Uterus (tissue), 4 donors: Measurements from ENCODE around the gene CDC25A. TPM values are rescaled to one million over a fixed set of nuclear protein-coding genes. Genes with fewer than 3 reads are reported as not detected.

Experiments
- DNase-seq, 2 donors: peaks; one replicate each; pipeline ENCODE4 v3.0.0-alpha.2; 2019 to 2020
- H3K27ac ChIP-seq, 2 donors: fragments of 200-600 bp; sonication (generic); 1 replicate in 1 of 2; 2 replicates in 1 of 2; pipeline ENCODE4 v1.5.1; 2016 to 2018
- H3K27me3 ChIP-seq, 2 donors: fragments of 200-600 bp; sonication (generic); one replicate each; pipeline ENCODE4 v1.5.1; 2018 to 2019; ENCODE audit warnings: control low read depth in 1 of 2
- H3K36me3 ChIP-seq, 2 donors: fragments of 200-600 bp; sonication (generic); one replicate each; pipeline ENCODE4 v1.5.1; 2019; ENCODE audit warnings: control low read depth in 1 of 2
- H3K4me1 ChIP-seq, 2 donors: fragments of 200-600 bp; sonication (generic); one replicate each; pipeline ENCODE4 v1.5.1; 2018 to 2019; ENCODE audit warnings: control low read depth in 1 of 2
- H3K4me3 ChIP-seq, 2 donors: fragments of 200-600 bp; sonication (generic); 1 replicate in 1 of 2; 2 replicates in 1 of 2; pipeline ENCODE4 v1.5.1; 2018 to 2019; ENCODE audit warnings: mild to moderate bottlenecking in 1 of 2
- H3K9me3 ChIP-seq, 2 donors: fragments of 200-600 bp; sonication (generic); one replicate each; pipeline ENCODE4 v1.5.1; 2019; ENCODE audit warnings: control low read depth in 1 of 2
- POLR2A ChIP-seq, 2 donors: fragments of 450-650 bp; IDR thresholded peaks; one replicate each; pipeline ENCODE4 v1.6.1; 2016; ENCODE audit warnings: antibody characterized with exemption in 2 of 2, mild to moderate bottlenecking in 1 of 2, moderate library complexity in 1 of 2
- intact Hi-C: fragments of 100-400 bp; cut with DNase I; formaldehyde crosslinking; loops from one replicate; pipeline ENCODE4 v1.15.1; 2023; ENCODE audit warnings: low total_unique reads
- total RNA-seq, 4 donors: library from RNA; depleted of rRNA in 3 of 4; stranded (reverse); fragments of >200 nt in 3 of 4; gene quantifications; one replicate each; pipeline versions ENCODE4 v1.1.0 to v1.2.4, GENCODE V29; 2014 to 2023
- TF ChIP-seq, protein P1 (sequence below), 4 experiments: fragments of 200-600 bp in 2 of 4; fragments of 450-650 bp in 2 of 4; sonication (generic) in 2 of 4; IDR thresholded peaks; one replicate each; pipeline ENCODE4 v1.5.1; 2016 to 2019; ENCODE audit warnings: antibody characterized with exemption in 4 of 4, mild to moderate bottlenecking in 2 of 4, moderate library complexity in 1 of 4
- donor health status: DM: yes; HTN: yes; CAD: no.

CDC25A gene
- total RNA-seq, 4 donors from 2014 or later: 0.67 to 10.5 TPM; not detected in 2

GRCh38 chr3:48218537-48218936 is 30.3 kb upstream of the CDC25A start:
- Histone ChIP-seq H3K27ac (no peak overlapping the region), H3K4me3 (no peak overlapping the region), H3K4me1 (no peaks in the 10 kb centered on the region), H3K9me3 (no peaks in the 10 kb centered on the region), H3K36me3 (no peaks in the 10 kb centered on the region), H3K27me3 (no peaks in the 10 kb centered on the region)
- intact Hi-C loops: no loop called here
- DNase-seq: no peak
- TF ChIP-seq, protein P1, sequence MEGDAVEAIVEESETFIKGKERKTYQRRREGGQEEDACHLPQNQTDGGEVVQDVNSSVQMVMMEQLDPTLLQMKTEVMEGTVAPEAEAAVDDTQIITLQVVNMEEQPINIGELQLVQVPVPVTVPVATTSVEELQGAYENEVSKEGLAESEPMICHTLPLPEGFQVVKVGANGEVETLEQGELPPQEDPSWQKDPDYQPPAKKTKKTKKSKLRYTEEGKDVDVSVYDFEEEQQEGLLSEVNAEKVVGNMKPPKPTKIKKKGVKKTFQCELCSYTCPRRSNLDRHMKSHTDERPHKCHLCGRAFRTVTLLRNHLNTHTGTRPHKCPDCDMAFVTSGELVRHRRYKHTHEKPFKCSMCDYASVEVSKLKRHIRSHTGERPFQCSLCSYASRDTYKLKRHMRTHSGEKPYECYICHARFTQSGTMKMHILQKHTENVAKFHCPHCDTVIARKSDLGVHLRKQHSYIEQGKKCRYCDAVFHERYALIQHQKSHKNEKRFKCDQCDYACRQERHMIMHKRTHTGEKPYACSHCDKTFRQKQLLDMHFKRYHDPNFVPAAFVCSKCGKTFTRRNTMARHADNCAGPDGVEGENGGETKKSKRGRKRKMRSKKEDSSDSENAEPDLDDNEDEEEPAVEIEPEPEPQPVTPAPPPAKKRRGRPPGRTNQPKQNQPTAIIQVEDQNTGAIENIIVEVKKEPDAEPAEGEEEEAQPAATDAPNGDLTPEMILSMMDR (IDR thresholded peaks at IDR 0.05): no peak
- no peak for TF ChIP-seq POLR2A (IDR thresholded peaks at IDR 0.05)

DNA sequence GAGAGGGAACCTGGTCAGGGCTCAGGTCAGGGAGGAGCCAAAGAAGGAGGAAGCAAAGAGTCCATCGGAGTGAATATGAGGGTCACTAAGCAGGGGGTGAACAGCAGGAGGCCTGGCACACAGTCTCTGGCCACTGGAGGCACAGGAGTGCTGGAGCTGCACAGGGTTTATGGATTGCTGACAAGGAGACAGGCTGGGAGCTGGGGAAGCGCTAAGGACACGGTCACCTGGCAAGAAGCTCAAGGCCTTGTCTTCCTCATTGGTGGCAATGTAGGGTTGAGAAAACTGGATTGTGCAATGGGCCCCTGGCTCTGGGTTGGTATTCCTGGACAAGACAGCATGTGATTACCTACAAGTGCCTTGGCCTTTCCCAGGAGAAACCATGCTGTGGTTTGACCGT is 29.2 kb upstream of the CDC25A start:
- no peak overlapping the region for H3K27ac ChIP-seq

DNA sequence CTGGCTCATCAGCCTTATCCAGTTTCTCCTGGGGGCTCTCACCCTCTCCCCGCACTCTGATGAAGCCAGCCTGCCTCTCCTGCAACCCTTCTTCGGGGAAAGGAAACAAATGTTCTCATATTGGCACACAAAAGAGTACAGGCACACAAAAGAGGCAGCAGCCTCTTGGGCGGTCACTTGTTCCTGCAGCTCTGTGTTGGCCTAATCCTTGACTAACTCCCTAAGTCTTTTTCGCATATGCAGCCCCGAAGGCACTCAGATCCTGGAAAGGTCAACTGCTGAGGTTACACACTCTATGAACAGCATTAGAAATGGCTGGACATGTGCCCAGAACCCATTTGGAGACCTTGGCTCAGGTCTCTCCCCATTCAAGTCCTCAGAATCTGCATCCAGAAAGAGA is 27.7 kb upstream of the CDC25A start:
- H3K4me1 ChIP-seq: no peaks in the 10 kb centered on the region
- H3K36me3 ChIP-seq: no peaks in the 10 kb centered on the region
- peak; percentile 58 to 72 for DNase-seq
- H3K27ac ChIP-seq: peak overlapping the region in 1 of 2 donors; percentile 50
- H3K27me3 ChIP-seq: no peaks in the 10 kb centered on the region
- H3K4me3 ChIP-seq: no peak overlapping the region
- intact Hi-C loops: no loop called here
- no peaks in the 10 kb centered on the region for H3K9me3 ChIP-seq
- no peak for TF ChIP-seq POLR2A (IDR thresholded peaks at IDR 0.05)
- TF ChIP-seq, protein P1 (IDR thresholded peaks at IDR 0.05): no peak

More for the DNA sequence above, 29.2 kb upstream of the CDC25A start:
- intact Hi-C loops: no loop called here
- no peaks in the 10 kb centered on the region for H3K4me1 ChIP-seq
- no peak for TF ChIP-seq POLR2A (IDR thresholded peaks at IDR 0.05)
- TF ChIP-seq, protein P1 (IDR thresholded peaks at IDR 0.05): no peak
- H3K27me3 ChIP-seq: no peaks in the 10 kb centered on the region
- H3K9me3 ChIP-seq: no peaks in the 10 kb centered on the region
- no peak for DNase-seq
- no peaks in the 10 kb centered on the region for H3K36me3 ChIP-seq
- no peak overlapping the region for H3K4me3 ChIP-seq

DNA sequence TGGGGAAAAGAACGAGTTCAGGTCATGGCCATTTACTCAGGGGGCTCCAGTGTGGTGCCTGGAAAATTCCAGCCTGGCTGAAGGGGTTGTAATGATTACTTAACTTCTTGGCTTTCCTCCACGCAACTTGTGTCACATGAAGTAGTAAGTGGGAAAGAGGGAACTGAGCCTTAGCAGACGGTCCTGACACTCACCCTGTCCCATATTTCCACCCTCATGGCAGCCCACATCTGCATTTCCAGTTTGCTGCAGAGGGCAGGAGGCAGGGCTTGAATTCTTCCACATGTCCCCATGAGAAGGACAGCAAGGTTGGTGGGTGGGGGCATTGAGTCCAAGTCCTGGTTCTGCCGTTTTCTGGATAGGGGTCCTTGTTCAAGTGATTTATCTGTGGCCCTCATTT is 27.2 kb upstream of the CDC25A start:
- Histone ChIP-seq H3K27ac (peak overlapping the region; percentile 31 to 70), H3K4me3 (no peak overlapping the region)

GRCh38 chr3:48215019-48215418 is 26.8 kb upstream of the CDC25A start:
- peak; percentile 33 to 41 for DNase-seq
- no peaks in the 10 kb centered on the region for H3K36me3 ChIP-seq
- H3K4me1 ChIP-seq: no peaks in the 10 kb centered on the region
- no peak for TF ChIP-seq POLR2A (IDR thresholded peaks at IDR 0.05)
- TF ChIP-seq, protein P1 (IDR thresholded peaks at IDR 0.05): no peak
- H3K27me3 ChIP-seq: no peaks in the 10 kb centered on the region
- peak overlapping the region; percentile 31 to 70 for H3K27ac ChIP-seq
- H3K4me3 ChIP-seq: no peak overlapping the region
- no peaks in the 10 kb centered on the region for H3K9me3 ChIP-seq
- intact Hi-C loops: no loop called here

More for the DNA sequence above, 27.2 kb upstream of the CDC25A start:
- Histone ChIP-seq H3K27me3 (no peaks in the 10 kb centered on the region), H3K9me3 (no peaks in the 10 kb centered on the region), H3K36me3 (no peaks in the 10 kb centered on the region), H3K4me1 (no peaks in the 10 kb centered on the region)
- intact Hi-C loops: no loop called here
- TF ChIP-seq, protein P1 (IDR thresholded peaks at IDR 0.05): no peak
- TF ChIP-seq POLR2A (IDR thresholded peaks at IDR 0.05): no peak
- peak; percentile 45 to 59 for DNase-seq
